SK-N-SH (cell line): ENCODE data around the gene PKM. TPM values are rescaled to one million over a fixed set of nuclear protein-coding genes. Genes with fewer than 3 reads are reported as not detected.

Source experiments
- CTCF ChIA-PET: fragments of 300-600, 350-600 bp; formaldehyde crosslinking; extraction: SDS; loops from one replicate; lab custom pipeline; 2021; lab: Yijun Ruan, JAX
- POLR2A ChIA-PET: fragments of 350-600 bp; sonication (Branson Sonifier 250); formaldehyde crosslinking; extraction: SDS; loops from one replicate; lab custom pipeline; 2020; ENCODE audit warnings: antibody characterized with exemption, inconsistent platforms; lab: Yijun Ruan, JAX
- DNase-seq: peaks from one replicate; pipeline ENCODE4 v3.0.0; 2012
- H2AFZ ChIP-seq: fragments of 200-600 bp; sonication (generic); 2 replicates; pipeline ENCODE4 v1.8.1; 2016; ENCODE audit warnings: antibody characterized with exemption, mild to moderate bottlenecking, low read depth
- H3F3A ChIP-seq: fragments of 200-600 bp; sonication (generic); replicated peaks from 2 replicates; pipeline ENCODE3; 2016; ENCODE audit warnings: antibody characterized with exemption, mild to moderate bottlenecking; ENCODE audit not compliant: insufficient read depth
- H3K27ac ChIP-seq, 2 experiments: fragments of 200-500 bp in 1 of 2; fragments of 200-600 bp in 1 of 2; sonication (Bioruptor generic) in 1 of 2; sonication (generic), shearing (Covaris generic) in 1 of 2; 2 replicates each; pipeline versions ENCODE4 v1.5.1 to v1.6.1; 2014 to 2016; ENCODE audit warnings: low read depth in 2 of 2, inconsistent platforms in 1 of 2, low read length in 1 of 2, mild to moderate bottlenecking in 1 of 2, mixed read lengths in 1 of 2
- H3K27me3 ChIP-seq: fragments of 200-600 bp; sonication (generic), shearing (Covaris generic); 2 replicates; pipeline ENCODE4 v1.6.1; 2016; ENCODE audit warnings: mixed run types; ENCODE audit not compliant: insufficient read depth
- H3K36me3 ChIP-seq, 2 experiments: fragments of 200-500 bp in 1 of 2; fragments of 200-600 bp in 1 of 2; sonication (Bioruptor generic) in 1 of 2; sonication (generic) in 1 of 2; replicated peaks in 1 of 2; 2 replicates each; pipeline versions ENCODE3 to v1.5.1; 2014 to 2016; ENCODE audit warnings: low read length in 1 of 2, mild to moderate bottlenecking in 1 of 2; ENCODE audit not compliant: insufficient read depth in 2 of 2, control insufficient read depth in 1 of 2
- H3K4me1 ChIP-seq, 2 experiments: fragments of 200-500 bp in 1 of 2; fragments of 200-600 bp in 1 of 2; sonication (Bioruptor generic) in 1 of 2; sonication (generic), shearing (Covaris generic) in 1 of 2; 2 replicates each; pipeline versions ENCODE4 v1.5.1 to v1.6.1; 2014 to 2016; ENCODE audit warnings: low read depth in 1 of 2, low read length in 1 of 2, mixed run types in 1 of 2; ENCODE audit not compliant: insufficient read depth in 2 of 2, control insufficient read depth in 1 of 2
- H3K4me2 ChIP-seq: fragments of 200-600 bp; sonication (generic), shearing (Covaris generic); 2 replicates; pipeline ENCODE4 v1.6.1; 2017; ENCODE audit warnings: mixed run types
- H3K4me3 ChIP-seq, 2 experiments: fragments of 200-500 bp in 1 of 2; fragments of 200-600 bp in 1 of 2; sonication (Bioruptor generic) in 1 of 2; sonication (generic), shearing (Covaris generic) in 1 of 2; 2 replicates each; pipeline versions ENCODE4 v1.5.1 to v1.8.1; 2014 to 2016; ENCODE audit warnings: low read depth in 2 of 2, inconsistent platforms in 1 of 2, low read length in 1 of 2, mild to moderate bottlenecking in 1 of 2, mixed read lengths in 1 of 2, moderate library complexity in 1 of 2
- H3K79me2 ChIP-seq: fragments of 200-600 bp; sonication (generic); 2 replicates; pipeline ENCODE4 v1.8.1; 2017; ENCODE audit warnings: mild to moderate bottlenecking; ENCODE audit not compliant: insufficient read depth
- H3K9ac ChIP-seq: fragments of 200-600 bp; sonication (generic); 2 replicates; pipeline ENCODE4 v1.6.1; 2017; ENCODE audit warnings: mixed run types
- H3K9me2 ChIP-seq: fragments of 200-600 bp; sonication (generic); 2 replicates; pipeline ENCODE4 v1.6.1; 2017; ENCODE audit warnings: mixed run types
- H3K9me3 ChIP-seq: fragments of 200-600 bp; sonication (generic); 2 replicates; pipeline ENCODE4 v1.6.1; 2017; ENCODE audit warnings: mixed run types, mild to moderate bottlenecking, moderate library complexity
- H4K20me1 ChIP-seq: fragments of 200-600 bp; sonication (generic); 2 replicates; pipeline ENCODE4 v1.6.1; 2017; ENCODE audit warnings: mild to moderate bottlenecking, mixed run types; ENCODE audit not compliant: insufficient read depth
- CHD2 ChIP-seq: fragments of 150-350 bp; IDR thresholded peaks from 2 replicates; pipeline ENCODE4 v1.6.1; 2018; ENCODE audit warnings: low read length; ENCODE audit not compliant: partially characterized antibody
- ELF1 ChIP-seq: IDR thresholded peaks from 2 replicates; pipeline ENCODE4 v1.4.0; 2012
- FOSL2 ChIP-seq: IDR thresholded peaks from 2 replicates; pipeline ENCODE4 v1.4.0; 2012; ENCODE audit warnings: low read depth, mild to moderate bottlenecking, moderate library complexity, borderline replicate concordance
- FOXM1 ChIP-seq: IDR thresholded peaks from 2 replicates; pipeline ENCODE4 v1.4.0; 2012; ENCODE audit warnings: low read depth, mild to moderate bottlenecking
- GABPA ChIP-seq: IDR thresholded peaks from 2 replicates; pipeline ENCODE4 v1.4.0; 2012; ENCODE audit warnings: low read depth, mild to moderate bottlenecking
- JUND ChIP-seq: IDR thresholded peaks from 2 replicates; pipeline ENCODE4 v1.4.0; 2012
- MEF2A ChIP-seq: IDR thresholded peaks from 2 replicates; pipeline ENCODE4 v1.4.0; 2012; ENCODE audit warnings: low read depth, borderline replicate concordance
- MXI1 ChIP-seq: IDR thresholded peaks from 2 replicates; pipeline ENCODE4 v1.6.1; 2012; ENCODE audit warnings: mild to moderate bottlenecking, low read depth, low read length, improper control_type of control experiment
- NFIC ChIP-seq: IDR thresholded peaks from 2 replicates; pipeline ENCODE4 v1.4.0; 2012; ENCODE audit warnings: borderline replicate concordance
- NRF1 ChIP-seq: IDR thresholded peaks from 2 replicates; pipeline ENCODE4 v1.6.1; 2012; ENCODE audit warnings: low read depth, mild to moderate bottlenecking, low read length
- PBX3 ChIP-seq: IDR thresholded peaks from 2 replicates; pipeline ENCODE4; 2012
- RCOR1 ChIP-seq: fragments of 150-350 bp; IDR thresholded peaks from 2 replicates; pipeline ENCODE4 v1.6.1; 2017; ENCODE audit warnings: antibody characterized with exemption, low read length
- RXRA ChIP-seq: IDR thresholded peaks from 2 replicates; pipeline ENCODE4 v1.4.0; 2012; ENCODE audit warnings: low read depth, mild to moderate bottlenecking, borderline replicate concordance
- SIN3A ChIP-seq: IDR thresholded peaks from 2 replicates; pipeline ENCODE4 v1.6.1; 2012; ENCODE audit warnings: low read depth, mild to moderate bottlenecking, low read length, moderate library complexity, borderline replicate concordance
- TCF12 ChIP-seq: IDR thresholded peaks from 2 replicates; pipeline ENCODE4 v1.4.0; 2012
- USF1 ChIP-seq: IDR thresholded peaks from 2 replicates; pipeline ENCODE4 v1.4.0; 2012; ENCODE audit warnings: low read depth, borderline replicate concordance
- USF2 ChIP-seq: fragments of 150-350 bp; IDR thresholded peaks from 2 replicates; pipeline ENCODE4 v1.6.1; 2017; ENCODE audit warnings: antibody characterized with exemption, low read length, low read depth, borderline replicate concordance
- ZBTB33 ChIP-seq: IDR thresholded peaks from 2 replicates; pipeline ENCODE4 v1.4.0; 2012; ENCODE audit warnings: low read depth, borderline replicate concordance
- WGBS: methylation state at CpG from one replicate; pipeline ENCODE4 v1.1.6; 2017; ENCODE audit warnings: low lambda C conversion rate; 5-methylcytosine and 5-hydroxymethylcytosine counted together
- polyA plus RNA-seq, 3 experiments: library from polyadenylated mRNA; depleted of rRNA; stranded (reverse); fragments of >200 nt; gene quantifications; 2 replicates each; pipeline ENCODE4 v1.2.3, GENCODE V29; 2012

PKM gene
- polyA plus RNA-seq, 1 of the 3 experiments (the other 2 are of a cell fraction): 1,453 TPM

- H3K4me2 ChIP-seq: peak overlapping the region; percentile 27
- H3K79me2 ChIP-seq: no peaks in the 10 kb centered on the region
- peak overlapping the region in 1 of 2 experiments; percentile 60; a peak in 2 of 4 replicates for H3K27ac ChIP-seq
- H3K9me2 ChIP-seq: no peaks in the 10 kb centered on the region
- peaks cover 23% of the 10 kb centered on the region for H3F3A ChIP-seq
- H3K9me3 ChIP-seq: no peaks in the 10 kb centered on the region
- H4K20me1 ChIP-seq: no peaks in the 10 kb centered on the region
- H3K4me3 ChIP-seq: no peak overlapping the region
- WGBS: 76% methylated on average over 1 of the region's 1 CpG
- no peak overlapping the region for H3K9ac ChIP-seq
- H3K27me3 ChIP-seq: no peaks in the 10 kb centered on the region
- peak; percentile 22; the same call in 1 of the 2 replicates for TF ChIP-seq JUND
- TF ChIP-seq CHD2: no peak
- peak; percentile 31; the same call in 1 of the 2 replicates for TF ChIP-seq FOSL2
- TF ChIP-seq MXI1: no peak
- TF ChIP-seq TCF12: peak; percentile 41
- TF ChIP-seq USF1: no peak
- TF ChIP-seq PBX3: 0 out of 2 replicates have a peak, but pooled peaks have one; percentile 29
- ChIA-PET POLR2A (no interaction called here), CTCF (no interaction called here)
- H2AFZ ChIP-seq: no peak overlapping the region
- peaks cover 56 to 60% of the 10 kb centered on the region in 2 experiments for H3K36me3 ChIP-seq
- H3K4me1 ChIP-seq: peaks cover 0 to 7% of the 10 kb centered on the region in 2 experiments; a peak in 1 of 4 replicates
- DNase-seq: no peak
These were observed 17.5 kb upstream of the PKM start for GRCh38 chr15:72248514-72248913.

- Histone ChIP-seq H3K36me3 (peaks cover 37 to 50% of the 10 kb centered on the region in 2 experiments), H3K4me1 (peaks cover 0 to 4% of the 10 kb centered on the region in 2 experiments; a peak in 2 of 4 replicates), H3K9me2 (no peaks in the 10 kb centered on the region), H3K27me3 (no peaks in the 10 kb centered on the region), H3K4me3 (no peak overlapping the region), H3K79me2 (no peaks in the 10 kb centered on the region), H3K9me3 (no peaks in the 10 kb centered on the region), H3F3A (peaks cover 15% of the 10 kb centered on the region), H4K20me1 (no peaks in the 10 kb centered on the region), H3K9ac (no peak overlapping the region), H3K27ac (no peak overlapping the region), H3K4me2 (no peak overlapping the region), H2AFZ (no peak overlapping the region)
- ChIA-PET CTCF (interaction anchor here (1.1 to 1.5 kb wide), 2 partner anchors 9 to 43 kb away, joined by 3 to 5 read pairs; no protein-coding TSS in a partner anchor), POLR2A (interaction anchor here (1.3 kb wide), 2 partner anchors 9 to 12 kb away, joined by 3 to 6 read pairs; partner anchors contain the start of gene PKM)
- TF ChIP-seq ZBTB33 (no peak), FOXM1 (no peak), MEF2A (no peak), GABPA (no peak), SIN3A (no peak), NFIC (no peak), USF2 (no peak), CHD2 (no peak), RXRA (no peak), RCOR1 (no peak), TCF12 (no peak), ELF1 (no peak), NRF1 (no peak)
- no peak for DNase-seq
- 67% methylated on average over 2 of the region's 2 CpGs for WGBS
These were observed 11.9 kb upstream of the PKM start for GRCh38 chr15:72242775-72243370.
